HepG2 (cell line): ENCODE data around the gene POC1A. TPM values are rescaled to one million over a fixed set of nuclear protein-coding genes. Genes with fewer than 3 reads are reported as not detected.

Experiments used
- ATAC-seq: fragments of 200-7000 bp; cut with Tn5 transposase; 3 replicates; pipeline ENCODE4 v1.9.1; 2020; ENCODE audit warnings: mild to moderate bottlenecking, moderate library complexity
- BruUV-seq: library from RNA; stranded (reverse); fragments of 400-500 nt; replicated peaks from 2 replicates; lab custom pipeline; 2021; lab: Mats Ljungman, UMichigan
- CTCF ChIA-PET: fragments of 300-600 bp; formaldehyde crosslinking; extraction: SDS; loops from one replicate; lab custom pipeline; 2021; ENCODE audit warnings: low total read pairs, inconsistent platforms, low intra/inter-chr PET ratio; lab: Yijun Ruan, JAX
- POLR2A ChIA-PET: fragments of 350-600 bp; sonication (Branson Sonifier 250); formaldehyde crosslinking; loops from one replicate; lab custom pipeline; 2020; ENCODE audit warnings: antibody characterized with exemption, inconsistent platforms; lab: Yijun Ruan, JAX
- DNase-seq: peaks from one replicate; pipeline ENCODE4 v3.0.0-alpha.2; 2015; ENCODE audit warnings: low spot score
- FAIRE-seq: peaks from 3 replicates; lab custom pipeline; 2011; peaks lifted over from hg19 to GRCh38; lab: Jason Lieb, UNC
- H2AFZ ChIP-seq: one replicate; pipeline ENCODE4 v1.6.1; 2011; ENCODE audit warnings: low read length, inconsistent platforms
- H3K27ac ChIP-seq: fragments of 300-600 bp; 3 replicates; pipeline ENCODE4 v1.8.0; 2011; ENCODE audit warnings: mixed run types, mild to moderate bottlenecking, mixed read lengths, low read length, inconsistent platforms; ENCODE audit not compliant: insufficient read depth; ENCODE audit errors: extremely low read length
- H3K27me3 ChIP-seq, 2 experiments: fragments of 200-600 bp in 1 of 2; 2 replicates in 1 of 2; 3 replicates in 1 of 2; pipeline versions ENCODE4 v1.6.0 to v1.8.0; 2011; ENCODE audit warnings: low read length in 2 of 2, mild to moderate bottlenecking in 2 of 2, moderate library complexity in 2 of 2, inconsistent platforms in 1 of 2; ENCODE audit not compliant: insufficient read depth in 2 of 2, control insufficient read depth in 1 of 2
- H3K36me3 ChIP-seq, 2 experiments: fragments of 200-600 bp in 1 of 2; replicated peaks in 1 of 2; 2 replicates in 1 of 2; 3 replicates in 1 of 2; pipeline versions ENCODE4 v1.5.1 to v1.8.0; 2011; ENCODE audit warnings: low read length in 2 of 2, inconsistent platforms in 1 of 2; ENCODE audit not compliant: insufficient read depth in 2 of 2, control insufficient read depth in 1 of 2
- H3K4me1 ChIP-seq: 2 replicates; pipeline ENCODE4 v1.5.1; 2012; ENCODE audit warnings: low read length, inconsistent platforms; ENCODE audit not compliant: insufficient read depth
- H3K4me2 ChIP-seq: 2 replicates; pipeline ENCODE4 v1.6.0; 2011; ENCODE audit warnings: low read depth, low read length, inconsistent platforms
- H3K4me3 ChIP-seq, 3 experiments: fragments of 200-600 bp in 1 of 3; sonication (generic), shearing (Covaris generic) in 1 of 3; replicated peaks in 1 of 3; 2 replicates each; pipeline ENCODE4 v1.5.1; 2011 to 2016; ENCODE audit warnings: low read length in 3 of 3, inconsistent platforms in 2 of 3, low read depth in 2 of 3, mild to moderate bottlenecking in 2 of 3, control low read depth in 1 of 3, mixed read lengths in 1 of 3; ENCODE audit not compliant: insufficient read depth in 1 of 3
- H3K79me2 ChIP-seq: one replicate; pipeline ENCODE4 v1.6.1; 2011; ENCODE audit warnings: low read length, inconsistent platforms; ENCODE audit not compliant: insufficient read depth
- H3K9ac ChIP-seq: 2 replicates; pipeline ENCODE4 v1.6.0; 2011; ENCODE audit warnings: mild to moderate bottlenecking, low read depth, low read length, inconsistent platforms; ENCODE audit not compliant: insufficient read depth
- H3K9me3 ChIP-seq: 2 replicates; pipeline ENCODE4 v1.5.1; 2012; ENCODE audit warnings: mild to moderate bottlenecking, low read length
- H4K20me1 ChIP-seq: 2 replicates; pipeline ENCODE4 v1.6.0; 2011; ENCODE audit warnings: inconsistent platforms, mild to moderate bottlenecking, low read length, moderate library complexity; ENCODE audit not compliant: insufficient read depth
- CCDC6 ChIP-seq: sonication (generic); formaldehyde crosslinking; IDR thresholded peaks from 2 replicates; pipeline ENCODE4 v1.8.1; 2022; ENCODE audit warnings: mild to moderate bottlenecking, missing genetic modification reagents, moderate library complexity
- GFI1 ChIP-seq: sonication (generic); formaldehyde crosslinking; IDR thresholded peaks from 2 replicates; pipeline ENCODE4 v1.5.0; 2020; ENCODE audit warnings: missing genetic modification reagents, mild to moderate bottlenecking, borderline replicate concordance
- GPN1 ChIP-seq: sonication (generic); formaldehyde crosslinking; IDR thresholded peaks from 2 replicates; pipeline ENCODE4 v1.5.1; 2020; ENCODE audit warnings: missing genetic modification reagents, borderline replicate concordance
- XBP1 ChIP-seq: sonication (generic); formaldehyde crosslinking; IDR thresholded peaks from 2 replicates; pipeline ENCODE4 v1.5.0; 2020; ENCODE audit warnings: missing genetic modification reagents
- ZNF407 ChIP-seq: sonication (generic); formaldehyde crosslinking; IDR thresholded peaks from one replicate; pipeline ENCODE4 v1.5.1; 2020; ENCODE audit warnings: mild to moderate bottlenecking, missing genetic modification reagents; ENCODE audit errors: not compliant biosample characterization
- ZNF646 ChIP-seq: sonication (generic); formaldehyde crosslinking; IDR thresholded peaks from 2 replicates; pipeline ENCODE4 v1.9.0; 2021; ENCODE audit warnings: mild to moderate bottlenecking, missing genetic modification reagents
- WGBS: methylation state at CpG from one replicate; pipeline ENCODE4 v1.1.6; 2017; ENCODE audit warnings: low lambda C conversion rate; 5-methylcytosine and 5-hydroxymethylcytosine counted together
- in situ Hi-C: cut with HindIII; loops from 2 replicates; pipeline ENCODE4 v1.10.0; 2017; ENCODE audit warnings: low pct_unique_long_range_greater_than_20kb; ENCODE audit not compliant: extremely low pct_ligation_motif_present
- intact Hi-C: fragments of 100-400 bp; cut with micrococcal nuclease; formaldehyde crosslinking; loops from one replicate; pipeline ENCODE4 v1.10.0; 2022; ENCODE audit not compliant: unreplicated experiment
- polyA plus RNA-seq, 8 experiments: library from polyadenylated mRNA; depleted of rRNA in 3 of 8; stranded (reverse) in 7 of 8; unstranded in 1 of 8; fragments of >200 nt; fragmentation: Illumina TruSeq in 4 of 8; extraction: Trizol in 4 of 8; gene quantifications; 2 replicates each; pipeline versions ENCODE4 v1.2.1 to v1.2.3, GENCODE V29; 2011 to 2016; ENCODE audit warnings: low read depth in 4 of 8, missing spikeins in 1 of 8, mixed read lengths in 1 of 8; ENCODE audit not compliant: insufficient read depth in 1 of 8
- total RNA-seq, 5 experiments: library from RNA; depleted of rRNA; stranded (reverse); fragments of >200 nt; fragmentation: Illumina TruSeq; extraction: Trizol; gene quantifications; 2 replicates each; pipeline ENCODE4 v1.2.3, GENCODE V29; 2016; ENCODE audit warnings: low read depth in 1 of 5
- TF ChIP-seq, protein P1 (sequence below): conservative IDR thresholded peaks from 2 replicates; pipeline ENCODE4 v1.6.1; 2018; ENCODE audit warnings: missing genetic modification reagents

The POC1A gene
- total and polyA plus RNA-seq, 2 of the 13 experiments (the other 11 are each of a cell fraction or from before 2014, with no cell fraction given) = 14.6 to 20.0 TPM

- no peaks in the 10 kb centered on the region for H3K27me3 ChIP-seq
- no peak overlapping the region for H3K4me3 ChIP-seq
- 0 out of 2 replicates have a peak overlapping the region, but pooled peaks have one; percentile 45 for H3K4me2 ChIP-seq
- DNase-seq (no peak), ATAC-seq (no peak), FAIRE-seq (no peak)
- no TSS peak for BruUV-seq
- intact Hi-C loops (no loop called here), in situ Hi-C loops (no loop called here)
- no peak overlapping the region for H2AFZ ChIP-seq
- no peak overlapping the region for H3K27ac ChIP-seq
- H3K36me3 ChIP-seq = no peaks in the 10 kb centered on the region
- no peaks in the 10 kb centered on the region for H3K9me3 ChIP-seq
- POLR2A ChIA-PET = interaction anchor here (0.7 to 1.1 kb wide), 2 partner anchors 14 to 107 kb away, joined by 4 read pairs; no protein-coding TSS in a partner anchor
- no peak overlapping the region for H3K9ac ChIP-seq
- CTCF ChIA-PET = no interaction called here
- no peaks in the 10 kb centered on the region for H3K79me2 ChIP-seq
- TF ChIP-seq ZNF646 (CRISPR knock-in tag) (no peak), GFI1 (CRISPR knock-in tag) (no peak), GPN1 (CRISPR knock-in tag) (no peak), ZNF407 (CRISPR knock-in tag) (no peak), CCDC6 (CRISPR knock-in tag) (no peak), XBP1 (no peak)
- TF ChIP-seq, protein P1, sequence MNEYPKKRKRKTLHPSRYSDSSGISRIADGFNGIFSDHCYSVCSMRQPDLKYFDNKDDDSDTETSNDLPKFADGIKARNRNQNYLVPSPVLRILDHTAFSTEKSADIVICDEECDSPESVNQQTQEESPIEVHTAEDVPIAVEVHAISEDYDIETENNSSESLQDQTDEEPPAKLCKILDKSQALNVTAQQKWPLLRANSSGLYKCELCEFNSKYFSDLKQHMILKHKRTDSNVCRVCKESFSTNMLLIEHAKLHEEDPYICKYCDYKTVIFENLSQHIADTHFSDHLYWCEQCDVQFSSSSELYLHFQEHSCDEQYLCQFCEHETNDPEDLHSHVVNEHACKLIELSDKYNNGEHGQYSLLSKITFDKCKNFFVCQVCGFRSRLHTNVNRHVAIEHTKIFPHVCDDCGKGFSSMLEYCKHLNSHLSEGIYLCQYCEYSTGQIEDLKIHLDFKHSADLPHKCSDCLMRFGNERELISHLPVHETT = no peak
- 73% methylated on average over 2 of the region's 4 CpGs for WGBS
- peaks cover 87% of the 10 kb centered on the region for H3K4me1 ChIP-seq
- H4K20me1 ChIP-seq = no peaks in the 10 kb centered on the region
Observed at GRCh38 chr3:52182691-52183090, 28.5 kb upstream of the POC1A start.
